ENCODE measurements around the gene HIVEP1.

The HIVEP1 gene

DNA sequence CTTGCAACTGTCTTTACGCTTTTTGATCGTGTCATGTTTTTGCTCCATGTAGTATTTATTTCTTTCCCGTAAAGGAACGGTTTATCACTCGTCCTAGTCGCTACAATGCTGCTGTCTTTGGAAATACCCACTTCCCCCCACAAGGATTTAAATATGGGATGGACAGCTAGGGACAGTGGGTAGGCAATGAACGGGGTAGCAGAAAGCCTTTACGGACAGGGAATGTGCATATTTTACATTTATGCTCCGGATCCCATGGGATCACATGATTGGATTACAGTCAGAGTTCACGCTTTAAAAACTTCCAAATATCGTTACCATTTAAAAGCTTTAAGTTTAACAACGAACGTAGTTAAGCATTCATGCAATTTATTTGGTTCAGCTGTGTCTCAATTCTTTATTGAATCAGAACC lies 1.2 kb downstream of the HIVEP1 start (continued):
- TF ChIP-seq, protein P1, sequence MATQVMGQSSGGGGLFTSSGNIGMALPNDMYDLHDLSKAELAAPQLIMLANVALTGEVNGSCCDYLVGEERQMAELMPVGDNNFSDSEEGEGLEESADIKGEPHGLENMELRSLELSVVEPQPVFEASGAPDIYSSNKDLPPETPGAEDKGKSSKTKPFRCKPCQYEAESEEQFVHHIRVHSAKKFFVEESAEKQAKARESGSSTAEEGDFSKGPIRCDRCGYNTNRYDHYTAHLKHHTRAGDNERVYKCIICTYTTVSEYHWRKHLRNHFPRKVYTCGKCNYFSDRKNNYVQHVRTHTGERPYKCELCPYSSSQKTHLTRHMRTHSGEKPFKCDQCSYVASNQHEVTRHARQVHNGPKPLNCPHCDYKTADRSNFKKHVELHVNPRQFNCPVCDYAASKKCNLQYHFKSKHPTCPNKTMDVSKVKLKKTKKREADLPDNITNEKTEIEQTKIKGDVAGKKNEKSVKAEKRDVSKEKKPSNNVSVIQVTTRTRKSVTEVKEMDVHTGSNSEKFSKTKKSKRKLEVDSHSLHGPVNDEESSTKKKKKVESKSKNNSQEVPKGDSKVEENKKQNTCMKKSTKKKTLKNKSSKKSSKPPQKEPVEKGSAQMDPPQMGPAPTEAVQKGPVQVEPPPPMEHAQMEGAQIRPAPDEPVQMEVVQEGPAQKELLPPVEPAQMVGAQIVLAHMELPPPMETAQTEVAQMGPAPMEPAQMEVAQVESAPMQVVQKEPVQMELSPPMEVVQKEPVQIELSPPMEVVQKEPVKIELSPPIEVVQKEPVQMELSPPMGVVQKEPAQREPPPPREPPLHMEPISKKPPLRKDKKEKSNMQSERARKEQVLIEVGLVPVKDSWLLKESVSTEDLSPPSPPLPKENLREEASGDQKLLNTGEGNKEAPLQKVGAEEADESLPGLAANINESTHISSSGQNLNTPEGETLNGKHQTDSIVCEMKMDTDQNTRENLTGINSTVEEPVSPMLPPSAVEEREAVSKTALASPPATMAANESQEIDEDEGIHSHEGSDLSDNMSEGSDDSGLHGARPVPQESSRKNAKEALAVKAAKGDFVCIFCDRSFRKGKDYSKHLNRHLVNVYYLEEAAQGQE (tag by site-specific recombination; IDR thresholded peaks at IDR 0.05), result no peak
- TF ChIP-seq, protein P2, sequence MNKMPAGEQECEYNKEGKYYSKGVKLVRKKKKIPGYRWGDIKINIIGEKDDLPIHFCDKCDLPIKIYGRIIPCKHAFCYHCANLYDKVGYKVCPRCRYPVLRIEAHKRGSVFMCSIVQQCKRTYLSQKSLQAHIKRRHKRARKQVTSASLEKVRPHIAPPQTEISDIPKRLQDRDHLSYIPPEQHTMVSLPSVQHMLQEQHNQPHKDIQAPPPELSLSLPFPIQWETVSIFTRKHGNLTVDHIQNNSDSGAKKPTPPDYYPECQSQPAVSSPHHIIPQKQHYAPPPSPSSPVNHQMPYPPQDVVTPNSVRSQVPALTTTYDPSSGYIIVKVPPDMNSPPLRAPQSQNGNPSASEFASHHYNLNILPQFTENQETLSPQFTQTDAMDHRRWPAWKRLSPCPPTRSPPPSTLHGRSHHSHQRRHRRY (tag by site-specific recombination; IDR thresholded peaks at IDR 0.05), result no peak
- 0 out of 2 replicates have a peak, but pooled peaks have one; percentile 17 for TF ChIP-seq ZNF366 (tag by site-specific recombination; conservative IDR thresholded peaks at IDR 0.05)
- TF ChIP-seq ZNF121 (tag by site-specific recombination; IDR thresholded peaks at IDR 0.05), result no peak
- TF ChIP-seq ZSCAN30 (tag by site-specific recombination; IDR thresholded peaks at IDR 0.05), result no peak
- no peak for TF ChIP-seq ZNF184 (tag by site-specific recombination; IDR thresholded peaks at IDR 0.05)
- TF ChIP-seq ZNF274 (IDR thresholded peaks at IDR 0.05; ENCODE audit: low read length), result no peak
- no peak for TF ChIP-seq ZNF274 (tag by site-specific recombination; IDR thresholded peaks at IDR 0.05; ENCODE audit: borderline replicate concordance)
- TF ChIP-seq, protein P3, sequence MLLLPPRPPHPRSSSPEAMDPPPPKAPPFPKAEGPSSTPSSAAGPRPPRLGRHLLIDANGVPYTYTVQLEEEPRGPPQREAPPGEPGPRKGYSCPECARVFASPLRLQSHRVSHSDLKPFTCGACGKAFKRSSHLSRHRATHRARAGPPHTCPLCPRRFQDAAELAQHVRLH (tag by site-specific recombination; IDR thresholded peaks at IDR 0.05), result no peak
- no peak for TF ChIP-seq ZNF558 (tag by site-specific recombination; IDR thresholded peaks at IDR 0.05)
- no peak for TF ChIP-seq PRDM1 (tag by site-specific recombination; IDR thresholded peaks at IDR 0.05)
- 0 out of 2 replicates have a peak, but pooled peaks have one; percentile 12 for TF ChIP-seq WT1 (tag by site-specific recombination; IDR thresholded peaks at IDR 0.05)
- no peak for TF ChIP-seq ZNF529 (tag by site-specific recombination; IDR thresholded peaks at IDR 0.05; ENCODE audit: insufficient replicate concordance)

DNA sequence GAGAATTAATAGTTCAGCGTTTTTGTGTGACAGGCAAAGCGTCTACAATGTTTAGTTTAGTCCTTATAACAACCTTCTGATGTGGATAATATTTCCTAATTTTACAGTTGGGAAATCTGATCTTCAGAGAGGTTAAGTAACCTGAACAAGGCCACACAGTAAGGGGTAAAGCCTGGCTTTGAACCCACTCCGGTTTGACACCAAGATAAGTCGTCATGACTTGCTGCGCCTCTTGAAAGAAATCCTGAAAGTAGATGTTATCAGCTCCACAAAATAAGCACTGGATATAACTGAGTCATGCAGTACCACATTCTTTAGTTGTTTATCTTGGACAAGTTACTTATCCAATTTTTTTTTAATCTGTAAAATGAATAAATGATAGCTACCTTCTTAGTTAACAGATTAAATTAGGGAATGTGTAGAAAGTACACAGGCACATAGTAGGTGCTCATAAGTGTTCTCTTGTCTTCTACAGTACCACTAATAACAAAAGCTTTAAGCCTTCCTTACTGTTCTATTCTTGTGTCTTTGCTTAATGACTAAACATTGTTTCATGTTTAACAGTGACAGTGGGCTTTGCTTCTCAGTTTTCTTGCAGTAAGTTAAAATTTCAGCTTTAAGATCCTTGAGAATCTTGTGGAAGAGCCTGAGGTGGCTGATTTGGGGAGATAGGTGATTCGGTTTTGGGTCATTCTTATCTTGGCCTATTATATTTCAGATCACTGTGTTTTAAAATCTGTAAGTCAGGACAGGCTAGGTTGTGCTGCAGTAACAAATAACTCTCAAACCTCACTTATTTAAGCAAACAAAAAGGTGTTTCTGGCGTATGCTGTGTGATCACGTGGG lies 2.1 kb downstream of the HIVEP1 start:
- Histone ChIP-seq H3K27ac (ENCODE audit: extremely low read depth, low read depth, low read length) (no peak overlapping the region), H3K9me3 (ENCODE audit: control insufficient read depth, insufficient read depth, low read depth, low read length) (no peaks in the 10 kb centered on the region), H3K36me3 (ENCODE audit: control insufficient read depth in 2 of 2, insufficient read depth in 1 of 2, low read length in 2 of 2) (peaks cover 4 to 29% of the 10 kb centered on the region in 2 experiments; a peak in 2 of 3 replicates), H3K4me3 (ENCODE audit: low read depth, low read length) (no peak overlapping the region), H3K4me1 (ENCODE audit: control insufficient read depth, insufficient read depth, low read length) (peaks cover 13% of the 10 kb centered on the region)
- CTCF ChIA-PET, result interaction anchor here (0.6 to 1.4 kb wide), 11 partner anchors 10 to 362 kb away, joined by 3 to 6 read pairs (median 3); no protein-coding TSS in a partner anchor
- POLR2A ChIA-PET, result interaction anchor here (0.7 to 1.5 kb wide), 4 partner anchors 11 to 594 kb away, joined by 3 to 5 read pairs (median 3); no protein-coding TSS in a partner anchor
- TF ChIP-seq ZNF768 (tag by site-specific recombination; IDR thresholded peaks at IDR 0.05), result 0 out of 2 replicates have a peak, but pooled peaks have one; percentile 54
- TF ChIP-seq, protein P4, sequence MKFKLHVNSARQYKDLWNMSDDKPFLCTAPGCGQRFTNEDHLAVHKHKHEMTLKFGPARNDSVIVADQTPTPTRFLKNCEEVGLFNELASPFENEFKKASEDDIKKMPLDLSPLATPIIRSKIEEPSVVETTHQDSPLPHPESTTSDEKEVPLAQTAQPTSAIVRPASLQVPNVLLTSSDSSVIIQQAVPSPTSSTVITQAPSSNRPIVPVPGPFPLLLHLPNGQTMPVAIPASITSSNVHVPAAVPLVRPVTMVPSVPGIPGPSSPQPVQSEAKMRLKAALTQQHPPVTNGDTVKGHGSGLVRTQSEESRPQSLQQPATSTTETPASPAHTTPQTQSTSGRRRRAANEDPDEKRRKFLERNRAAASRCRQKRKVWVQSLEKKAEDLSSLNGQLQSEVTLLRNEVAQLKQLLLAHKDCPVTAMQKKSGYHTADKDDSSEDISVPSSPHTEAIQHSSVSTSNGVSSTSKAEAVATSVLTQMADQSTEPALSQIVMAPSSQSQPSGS (tag by site-specific recombination; IDR thresholded peaks at IDR 0.05; ENCODE audit: low read depth), result no peak
- TF ChIP-seq ZNF366 (tag by site-specific recombination; conservative IDR thresholded peaks at IDR 0.05), result no peak
- no peak for TF ChIP-seq ZNF654 (tag by site-specific recombination; IDR thresholded peaks at IDR 0.05; ENCODE audit: low read depth)
- no peak for TF ChIP-seq ZBTB20 (tag by site-specific recombination; IDR thresholded peaks at IDR 0.05)
- TF ChIP-seq ZNF221 (tag by site-specific recombination; IDR thresholded peaks at IDR 0.05; ENCODE audit: borderline replicate concordance), result no peak
- no peak for TF ChIP-seq ZNF558 (tag by site-specific recombination; IDR thresholded peaks at IDR 0.05)
- TF ChIP-seq, protein P5, sequence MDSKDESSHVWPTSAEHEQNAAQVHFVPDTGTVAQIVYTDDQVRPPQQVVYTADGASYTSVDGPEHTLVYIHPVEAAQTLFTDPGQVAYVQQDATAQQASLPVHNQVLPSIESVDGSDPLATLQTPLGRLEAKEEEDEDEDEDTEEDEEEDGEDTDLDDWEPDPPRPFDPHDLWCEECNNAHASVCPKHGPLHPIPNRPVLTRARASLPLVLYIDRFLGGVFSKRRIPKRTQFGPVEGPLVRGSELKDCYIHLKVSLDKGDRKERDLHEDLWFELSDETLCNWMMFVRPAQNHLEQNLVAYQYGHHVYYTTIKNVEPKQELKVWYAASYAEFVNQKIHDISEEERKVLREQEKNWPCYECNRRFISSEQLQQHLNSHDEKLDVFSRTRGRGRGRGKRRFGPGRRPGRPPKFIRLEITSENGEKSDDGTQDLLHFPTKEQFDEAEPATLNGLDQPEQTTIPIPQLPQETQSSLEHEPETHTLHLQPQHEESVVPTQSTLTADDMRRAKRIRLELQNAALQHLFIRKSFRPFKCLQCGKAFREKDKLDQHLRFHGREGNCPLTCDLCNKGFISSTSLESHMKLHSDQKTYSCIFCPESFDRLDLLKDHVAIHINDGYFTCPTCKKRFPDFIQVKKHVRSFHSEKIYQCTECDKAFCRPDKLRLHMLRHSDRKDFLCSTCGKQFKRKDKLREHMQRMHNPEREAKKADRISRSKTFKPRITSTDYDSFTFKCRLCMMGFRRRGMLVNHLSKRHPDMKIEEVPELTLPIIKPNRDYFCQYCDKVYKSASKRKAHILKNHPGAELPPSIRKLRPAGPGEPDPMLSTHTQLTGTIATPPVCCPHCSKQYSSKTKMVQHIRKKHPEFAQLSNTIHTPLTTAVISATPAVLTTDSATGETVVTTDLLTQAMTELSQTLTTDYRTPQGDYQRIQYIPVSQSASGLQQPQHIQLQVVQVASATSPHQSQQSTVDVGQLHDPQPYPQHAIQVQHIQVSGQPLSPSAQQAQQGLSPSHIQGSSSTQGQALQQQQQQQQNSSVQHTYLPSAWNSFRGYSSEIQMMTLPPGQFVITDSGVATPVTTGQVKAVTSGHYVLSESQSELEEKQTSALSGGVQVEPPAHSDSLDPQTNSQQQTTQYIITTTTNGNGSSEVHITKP (tag by site-specific recombination; IDR thresholded peaks at IDR 0.05), result no peak
- peak; percentile 55; the same call in 1 of the 2 replicates for TF ChIP-seq TCF7L2 (IDR thresholded peaks at IDR 0.05; ENCODE audit: borderline replicate concordance, low read depth, low read length)
- no peak for TF ChIP-seq ZNF404 (tag by site-specific recombination; IDR thresholded peaks at IDR 0.05)
- TF ChIP-seq, protein P3 (tag by site-specific recombination; IDR thresholded peaks at IDR 0.05), result 0 out of 2 replicates have a peak, but pooled peaks have one; percentile 10
- no peak for TF ChIP-seq ZNF146 (tag by site-specific recombination; IDR thresholded peaks at IDR 0.05)
- no peak for TF ChIP-seq KLF1 (tag by site-specific recombination; IDR thresholded peaks at IDR 0.05)
- peak; percentile 81 for TF ChIP-seq SETDB1 (IDR thresholded peaks at IDR 0.05; ENCODE audit: insufficient read length, low read length)

Data from HEK293 (cell line).